Neural progenitor cell (in vitro differentiated cells): ENCODE data around the gene ARHGAP19.

Source experiments
- CTCF ChIP-seq: fragments of 200-600 bp; sonication (generic); IDR thresholded peaks from 2 replicates; pipeline ENCODE4 v1.5.1; 2017; ENCODE audit warnings: antibody characterized with exemption, mild to moderate bottlenecking
- EZH2 ChIP-seq: fragments of 200-600 bp; sonication (generic); IDR thresholded peaks from 2 replicates; pipeline ENCODE4 v1.6.1; 2017; ENCODE audit warnings: antibody characterized with exemption, mild to moderate bottlenecking, moderate library complexity
- EZH2phosphoT487 ChIP-seq: fragments of 200-600 bp; sonication (generic); IDR thresholded peaks from 2 replicates; pipeline ENCODE4 v1.6.1; 2017; ENCODE audit warnings: antibody characterized with exemption

- no peak for TF ChIP-seq CTCF
- no peak for TF ChIP-seq EZH2
- TF ChIP-seq EZH2phosphoT487, result no peak
Measured at GRCh38 chr10:97211229-97211628, 81.2 kb downstream of the ARHGAP19 start.
